ENCODE data around the gene GRIA3. TPM values are rescaled to one million over a fixed set of nuclear protein-coding genes. Genes with fewer than 3 reads are reported as not detected.

Gene GRIA3
- total and polyA plus RNA-seq, 10 of the 15 experiments (the other 5 are each of a cell fraction or from before 2014, with no cell fraction given): 0.45 to 4.3 (median 2.2) TPM

DNA sequence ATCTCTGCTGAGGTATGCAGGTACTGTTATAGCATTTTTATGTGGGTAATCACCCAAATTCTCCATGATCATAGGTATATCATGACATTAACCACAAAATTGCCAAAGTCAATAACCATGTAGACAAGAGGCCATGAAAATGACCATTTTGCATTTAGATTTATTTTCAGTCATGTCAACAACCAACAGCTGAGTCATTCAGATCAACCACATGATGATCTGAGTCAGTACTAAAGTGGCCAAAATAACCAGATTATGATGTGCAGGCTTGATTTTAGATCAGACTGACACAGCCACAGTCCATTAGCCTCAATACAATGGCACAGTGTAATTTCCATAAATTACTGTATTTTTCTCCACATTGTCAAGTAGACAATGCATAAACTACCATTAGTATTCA is 240.5 kb downstream of the GRIA3 start (continued):
- no peak for TF ChIP-seq PRDM15 (CRISPR knock-in tag; IDR thresholded peaks at IDR 0.05)
- TF ChIP-seq, protein P1, sequence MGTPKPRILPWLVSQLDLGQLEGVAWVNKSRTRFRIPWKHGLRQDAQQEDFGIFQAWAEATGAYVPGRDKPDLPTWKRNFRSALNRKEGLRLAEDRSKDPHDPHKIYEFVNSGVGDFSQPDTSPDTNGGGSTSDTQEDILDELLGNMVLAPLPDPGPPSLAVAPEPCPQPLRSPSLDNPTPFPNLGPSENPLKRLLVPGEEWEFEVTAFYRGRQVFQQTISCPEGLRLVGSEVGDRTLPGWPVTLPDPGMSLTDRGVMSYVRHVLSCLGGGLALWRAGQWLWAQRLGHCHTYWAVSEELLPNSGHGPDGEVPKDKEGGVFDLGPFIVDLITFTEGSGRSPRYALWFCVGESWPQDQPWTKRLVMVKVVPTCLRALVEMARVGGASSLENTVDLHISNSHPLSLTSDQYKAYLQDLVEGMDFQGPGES (IDR thresholded peaks at IDR 0.05): no peak
- TF ChIP-seq EZH2 (IDR thresholded peaks at IDR 0.05; ENCODE audit: borderline replicate concordance, control insufficient read depth, low read depth, low read length): no peak
- no peak for TF ChIP-seq ATF3 (IDR thresholded peaks at IDR 0.05; ENCODE audit: borderline replicate concordance, extremely low read depth, low read depth, low read length)
- no peak for TF ChIP-seq EGR1 (IDR thresholded peaks at IDR 0.05; ENCODE audit: borderline replicate concordance in 1 of 2, low read depth in 2 of 2, low read length in 2 of 2)
- TF ChIP-seq, protein P2, sequence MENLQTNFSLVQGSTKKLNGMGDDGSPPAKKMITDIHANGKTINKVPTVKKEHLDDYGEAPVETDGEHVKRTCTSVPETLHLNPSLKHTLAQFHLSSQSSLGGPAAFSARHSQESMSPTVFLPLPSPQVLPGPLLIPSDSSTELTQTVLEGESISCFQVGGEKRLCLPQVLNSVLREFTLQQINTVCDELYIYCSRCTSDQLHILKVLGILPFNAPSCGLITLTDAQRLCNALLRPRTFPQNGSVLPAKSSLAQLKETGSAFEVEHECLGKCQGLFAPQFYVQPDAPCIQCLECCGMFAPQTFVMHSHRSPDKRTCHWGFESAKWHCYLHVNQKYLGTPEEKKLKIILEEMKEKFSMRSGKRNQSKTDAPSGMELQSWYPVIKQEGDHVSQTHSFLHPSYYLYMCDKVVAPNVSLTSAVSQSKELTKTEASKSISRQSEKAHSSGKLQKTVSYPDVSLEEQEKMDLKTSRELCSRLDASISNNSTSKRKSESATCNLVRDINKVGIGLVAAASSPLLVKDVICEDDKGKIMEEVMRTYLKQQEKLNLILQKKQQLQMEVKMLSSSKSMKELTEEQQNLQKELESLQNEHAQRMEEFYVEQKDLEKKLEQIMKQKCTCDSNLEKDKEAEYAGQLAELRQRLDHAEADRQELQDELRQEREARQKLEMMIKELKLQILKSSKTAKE (IDR thresholded peaks at IDR 0.05; ENCODE audit: low read depth, poor library complexity, severe bottlenecking): peak; percentile 72
- TF ChIP-seq PKNOX1 (IDR thresholded peaks at IDR 0.05): peak; percentile 82
- no peak for TF ChIP-seq RCOR1 (conservative IDR thresholded peaks at IDR 0.05; ENCODE audit: low read depth, low read length)
- TF ChIP-seq YBX1 (IDR thresholded peaks at IDR 0.05): no peak
- TF ChIP-seq, protein P3, sequence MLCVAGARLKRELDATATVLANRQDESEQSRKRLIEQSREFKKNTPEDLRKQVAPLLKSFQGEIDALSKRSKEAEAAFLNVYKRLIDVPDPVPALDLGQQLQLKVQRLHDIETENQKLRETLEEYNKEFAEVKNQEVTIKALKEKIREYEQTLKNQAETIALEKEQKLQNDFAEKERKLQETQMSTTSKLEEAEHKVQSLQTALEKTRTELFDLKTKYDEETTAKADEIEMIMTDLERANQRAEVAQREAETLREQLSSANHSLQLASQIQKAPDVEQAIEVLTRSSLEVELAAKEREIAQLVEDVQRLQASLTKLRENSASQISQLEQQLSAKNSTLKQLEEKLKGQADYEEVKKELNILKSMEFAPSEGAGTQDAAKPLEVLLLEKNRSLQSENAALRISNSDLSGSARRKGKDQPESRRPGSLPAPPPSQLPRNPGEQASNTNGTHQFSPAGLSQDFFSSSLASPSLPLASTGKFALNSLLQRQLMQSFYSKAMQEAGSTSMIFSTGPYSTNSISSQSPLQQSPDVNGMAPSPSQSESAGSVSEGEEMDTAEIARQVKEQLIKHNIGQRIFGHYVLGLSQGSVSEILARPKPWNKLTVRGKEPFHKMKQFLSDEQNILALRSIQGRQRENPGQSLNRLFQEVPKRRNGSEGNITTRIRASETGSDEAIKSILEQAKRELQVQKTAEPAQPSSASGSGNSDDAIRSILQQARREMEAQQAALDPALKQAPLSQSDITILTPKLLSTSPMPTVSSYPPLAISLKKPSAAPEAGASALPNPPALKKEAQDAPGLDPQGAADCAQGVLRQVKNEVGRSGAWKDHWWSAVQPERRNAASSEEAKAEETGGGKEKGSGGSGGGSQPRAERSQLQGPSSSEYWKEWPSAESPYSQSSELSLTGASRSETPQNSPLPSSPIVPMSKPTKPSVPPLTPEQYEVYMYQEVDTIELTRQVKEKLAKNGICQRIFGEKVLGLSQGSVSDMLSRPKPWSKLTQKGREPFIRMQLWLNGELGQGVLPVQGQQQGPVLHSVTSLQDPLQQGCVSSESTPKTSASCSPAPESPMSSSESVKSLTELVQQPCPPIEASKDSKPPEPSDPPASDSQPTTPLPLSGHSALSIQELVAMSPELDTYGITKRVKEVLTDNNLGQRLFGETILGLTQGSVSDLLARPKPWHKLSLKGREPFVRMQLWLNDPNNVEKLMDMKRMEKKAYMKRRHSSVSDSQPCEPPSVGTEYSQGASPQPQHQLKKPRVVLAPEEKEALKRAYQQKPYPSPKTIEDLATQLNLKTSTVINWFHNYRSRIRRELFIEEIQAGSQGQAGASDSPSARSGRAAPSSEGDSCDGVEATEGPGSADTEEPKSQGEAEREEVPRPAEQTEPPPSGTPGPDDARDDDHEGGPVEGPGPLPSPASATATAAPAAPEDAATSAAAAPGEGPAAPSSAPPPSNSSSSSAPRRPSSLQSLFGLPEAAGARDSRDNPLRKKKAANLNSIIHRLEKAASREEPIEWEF (IDR thresholded peaks at IDR 0.05; ENCODE audit: insufficient replicate concordance, low read depth, low read length): no peak
- 0 out of 2 replicates have a peak, but pooled peaks have one; percentile 18 for TF ChIP-seq NR2F1 (conservative IDR thresholded peaks at IDR 0.05)
- no peak for TF ChIP-seq NFXL1 (IDR thresholded peaks at IDR 0.05; ENCODE audit: borderline replicate concordance)
- no peak for TF ChIP-seq KLF5 (IDR thresholded peaks at IDR 0.05; ENCODE audit: partially characterized antibody)
- TF ChIP-seq SMC3 (IDR thresholded peaks at IDR 0.05; ENCODE audit: borderline replicate concordance, low read length): no peak
- TF ChIP-seq BCL11A (IDR thresholded peaks at IDR 0.05; ENCODE audit: low read depth, low read length): peak; percentile 87
- peak; percentile 89; the same call in 1 of the 2 replicates for TF ChIP-seq MTA3 (IDR thresholded peaks at IDR 0.05; ENCODE audit: borderline replicate concordance, low read length)
